GM18868 (cell line): ENCODE data around the gene AGPAT1.
"Not testable (repeated sequence)": the region's sequence is repeated elsewhere in the genome, so short reads cannot be mapped to it uniquely, and the experiment has no call there.

Experiments
- ATAC-seq: cut with Tn5 transposase; IDR thresholded peaks from one replicate; pipeline ENCODE4 v1.9.1; 2021; ENCODE audit warnings: mild to moderate bottlenecking, moderate library complexity; ENCODE audit not compliant: unreplicated experiment

The AGPAT1 gene

GRCh38 chr6:32151181-32151862 lies 24.6 kb downstream of the AGPAT1 start:
- no peak for ATAC-seq

GRCh38 chr6:32149932-32150870 lies 25.7 kb downstream of the AGPAT1 start:
- ATAC-seq: no peak

- ATAC-seq: no peak
These were observed 26.7 kb downstream of the AGPAT1 start for GRCh38 chr6:32149092-32149755.

- ATAC-seq: no peak
These were observed 27.4 kb downstream of the AGPAT1 start for GRCh38 chr6:32148289-32149091.

- ATAC-seq: no peak
These were observed 28.3 kb downstream of the AGPAT1 start for GRCh38 chr6:32147401-32148132.

GRCh38 chr6:32146687-32147086 lies 29.2 kb downstream of the AGPAT1 start:
- ATAC-seq: no peak

- no peak for ATAC-seq
These were observed 29.6 kb downstream of the AGPAT1 start for GRCh38 chr6:32146287-32146686.

- not testable (repeated sequence) for ATAC-seq
These were observed 31.6 kb downstream of the AGPAT1 start for GRCh38 chr6:32144238-32144637.

GRCh38 chr6:32140420-32141046 lies 35.4 kb downstream of the AGPAT1 start:
- no peak for ATAC-seq

- no peak for ATAC-seq
These were observed 36.3 kb downstream of the AGPAT1 start for GRCh38 chr6:32139590-32139989.

- no peak for ATAC-seq
These were observed 38.4 kb downstream of the AGPAT1 start for GRCh38 chr6:32137454-32137853.

- no peak for ATAC-seq
These were observed 42.1 kb downstream of the AGPAT1 start for GRCh38 chr6:32133786-32134185.

- ATAC-seq: no peak
These were observed 43.8 kb downstream of the AGPAT1 start for GRCh38 chr6:32132110-32132509.

- ATAC-seq: no peak
These were observed 44.4 kb downstream of the AGPAT1 start for GRCh38 chr6:32131439-32131948.

GRCh38 chr6:32129297-32130088 lies 46.4 kb downstream of the AGPAT1 start:
- ATAC-seq: no peak

GRCh38 chr6:32128751-32129296 lies 47.1 kb downstream of the AGPAT1 start:
- ATAC-seq: no peak

GRCh38 chr6:32127717-32128592 lies 47.9 kb downstream of the AGPAT1 start, which contains the start of gene ATF6B:
TSS of gene ATF6B (minus strand) at chr6:32128246. CDS start at chr6:32128207, 39 bp downstream.
- peak; percentile 86 for ATAC-seq
